PC-9 (cell line): ENCODE data around the gene MRPS11.

Source experiments
- CTCF ChIP-seq: fragments of 200-600 bp; sonication (generic); conservative IDR thresholded peaks from 2 replicates; pipeline ENCODE4 v1.6.1; 2017; ENCODE audit warnings: mixed run types, antibody characterized with exemption, mild to moderate bottlenecking, moderate library complexity
- EZH2 ChIP-seq: fragments of 200-600 bp; sonication (generic); IDR thresholded peaks from 2 replicates; pipeline ENCODE4 v1.8.0; 2017; ENCODE audit warnings: antibody characterized with exemption, low read depth

- TF ChIP-seq CTCF: no peak
- TF ChIP-seq EZH2: no peak
Measured at GRCh38 chr15:88472225-88472624, 4.7 kb downstream of the MRPS11 start.
